Liver (tissue), 3 donors: ENCODE data around the gene PCDHGC4.

Experiments
- EGR1 ChIP-seq, 2 donors: IDR thresholded peaks; 2 replicates each; pipeline ENCODE4 v1.6.1; 2016 to 2018; ENCODE audit warnings: antibody characterized with exemption in 2 of 2, low read depth in 2 of 2
- FOXA2 ChIP-seq: IDR thresholded peaks from 2 replicates; pipeline ENCODE4 v1.6.1; 2016; ENCODE audit warnings: antibody characterized with exemption
- GABPA ChIP-seq, 2 donors: IDR thresholded peaks in 1 of 2; conservative IDR thresholded peaks in 1 of 2; 2 replicates each; pipeline ENCODE4 v1.6.1; 2016; ENCODE audit warnings: antibody characterized with exemption in 2 of 2, mild to moderate bottlenecking in 1 of 2, moderate library complexity in 1 of 2
- HNF4G ChIP-seq: IDR thresholded peaks from 2 replicates; pipeline ENCODE4 v1.6.1; 2016; ENCODE audit warnings: antibody characterized with exemption
- JUND ChIP-seq, 2 donors: IDR thresholded peaks; 2 replicates each; pipeline ENCODE4 v1.6.1; 2016; ENCODE audit warnings: antibody characterized with exemption in 2 of 2
- RAD21 ChIP-seq, 2 donors: IDR thresholded peaks; 2 replicates each; pipeline ENCODE4 v1.6.1; 2016; ENCODE audit warnings: antibody characterized with exemption in 2 of 2, mild to moderate bottlenecking in 2 of 2
- SP1 ChIP-seq: IDR thresholded peaks from 2 replicates; pipeline ENCODE4 v1.6.1; 2018; ENCODE audit warnings: antibody characterized with exemption, mild to moderate bottlenecking
- TAF1 ChIP-seq: conservative IDR thresholded peaks from 2 replicates; pipeline ENCODE4 v1.6.1; 2016; ENCODE audit warnings: antibody characterized with exemption, mild to moderate bottlenecking
- YY1 ChIP-seq: IDR thresholded peaks from 2 replicates; pipeline ENCODE4 v1.6.1; 2016; ENCODE audit warnings: antibody characterized with exemption, mild to moderate bottlenecking
- TF ChIP-seq, protein P1 (sequence below): fragments of 150-350 bp; IDR thresholded peaks from 2 replicates; pipeline ENCODE4 v1.5.1; 2017; ENCODE audit warnings: improper control_type of control experiment, low read depth, low read length; ENCODE audit not compliant: missing input control
- TF ChIP-seq, protein P2 (sequence below): IDR thresholded peaks from 2 replicates; pipeline ENCODE4 v1.6.1; 2016; ENCODE audit warnings: antibody characterized with exemption, mild to moderate bottlenecking
- TF ChIP-seq, protein P3 (sequence below): IDR thresholded peaks from 2 replicates; pipeline ENCODE4 v1.6.1; 2016; ENCODE audit warnings: antibody characterized with exemption
- TF ChIP-seq, protein P4 (sequence below): IDR thresholded peaks from 2 replicates; pipeline ENCODE4 v1.6.1; 2016; ENCODE audit warnings: antibody characterized with exemption
- donor health status: healthy.
- donor health status: healthy.

DNA sequence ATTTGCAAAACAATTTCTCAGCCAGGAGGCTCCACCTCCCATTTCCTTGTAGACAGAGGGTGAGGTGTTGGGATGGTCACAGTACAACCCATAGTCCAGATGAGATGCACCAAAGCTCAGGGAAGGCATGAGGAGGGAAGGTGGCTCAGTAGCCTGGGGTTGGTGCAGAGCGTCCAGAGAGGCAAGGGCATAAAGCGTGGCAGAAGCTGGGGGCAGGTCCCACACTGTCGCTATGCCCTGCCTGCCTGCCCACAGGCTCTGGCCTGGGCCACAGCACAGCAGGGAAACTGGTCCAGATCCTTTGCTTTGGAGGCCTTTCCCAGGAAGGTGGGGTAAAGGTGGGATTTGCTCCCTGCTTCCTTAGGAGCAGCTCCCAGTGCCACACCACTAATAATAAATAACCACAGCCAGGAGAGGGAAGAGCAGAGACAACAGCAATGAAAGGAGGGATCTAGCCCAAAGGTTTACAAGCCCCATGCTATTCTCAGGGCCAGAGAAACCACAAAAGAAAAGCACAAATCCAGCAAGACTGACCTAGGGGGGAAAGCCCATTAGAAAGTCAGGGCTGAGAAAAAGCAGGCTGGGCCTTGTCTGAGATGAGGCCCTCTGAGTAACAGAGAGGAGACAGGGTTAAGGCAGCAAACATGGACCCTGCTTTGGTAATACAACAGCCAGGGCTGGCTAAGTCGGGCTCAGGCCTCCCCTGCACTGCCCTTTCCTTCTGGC lies 31.3 kb downstream of the PCDHGC4 start:
- TF ChIP-seq YY1 (no peak), GABPA (IDR thresholded peaks at IDR 0.05 in 1 of 2, conservative IDR thresholded peaks at IDR 0.05 in 1 of 2) (no peak), EGR1 (IDR thresholded peaks at IDR 0.05; ENCODE audit: low read depth in 2 of 2) (no peak), SP1 (no peak), TAF1 (no peak), FOXA2 (no peak), RAD21 (IDR thresholded peaks at IDR 0.05) (no peak), JUND (IDR thresholded peaks at IDR 0.05) (no peak), HNF4G (no peak)
- TF ChIP-seq, protein P1, sequence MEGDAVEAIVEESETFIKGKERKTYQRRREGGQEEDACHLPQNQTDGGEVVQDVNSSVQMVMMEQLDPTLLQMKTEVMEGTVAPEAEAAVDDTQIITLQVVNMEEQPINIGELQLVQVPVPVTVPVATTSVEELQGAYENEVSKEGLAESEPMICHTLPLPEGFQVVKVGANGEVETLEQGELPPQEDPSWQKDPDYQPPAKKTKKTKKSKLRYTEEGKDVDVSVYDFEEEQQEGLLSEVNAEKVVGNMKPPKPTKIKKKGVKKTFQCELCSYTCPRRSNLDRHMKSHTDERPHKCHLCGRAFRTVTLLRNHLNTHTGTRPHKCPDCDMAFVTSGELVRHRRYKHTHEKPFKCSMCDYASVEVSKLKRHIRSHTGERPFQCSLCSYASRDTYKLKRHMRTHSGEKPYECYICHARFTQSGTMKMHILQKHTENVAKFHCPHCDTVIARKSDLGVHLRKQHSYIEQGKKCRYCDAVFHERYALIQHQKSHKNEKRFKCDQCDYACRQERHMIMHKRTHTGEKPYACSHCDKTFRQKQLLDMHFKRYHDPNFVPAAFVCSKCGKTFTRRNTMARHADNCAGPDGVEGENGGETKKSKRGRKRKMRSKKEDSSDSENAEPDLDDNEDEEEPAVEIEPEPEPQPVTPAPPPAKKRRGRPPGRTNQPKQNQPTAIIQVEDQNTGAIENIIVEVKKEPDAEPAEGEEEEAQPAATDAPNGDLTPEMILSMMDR, result no peak
- TF ChIP-seq, protein P2, sequence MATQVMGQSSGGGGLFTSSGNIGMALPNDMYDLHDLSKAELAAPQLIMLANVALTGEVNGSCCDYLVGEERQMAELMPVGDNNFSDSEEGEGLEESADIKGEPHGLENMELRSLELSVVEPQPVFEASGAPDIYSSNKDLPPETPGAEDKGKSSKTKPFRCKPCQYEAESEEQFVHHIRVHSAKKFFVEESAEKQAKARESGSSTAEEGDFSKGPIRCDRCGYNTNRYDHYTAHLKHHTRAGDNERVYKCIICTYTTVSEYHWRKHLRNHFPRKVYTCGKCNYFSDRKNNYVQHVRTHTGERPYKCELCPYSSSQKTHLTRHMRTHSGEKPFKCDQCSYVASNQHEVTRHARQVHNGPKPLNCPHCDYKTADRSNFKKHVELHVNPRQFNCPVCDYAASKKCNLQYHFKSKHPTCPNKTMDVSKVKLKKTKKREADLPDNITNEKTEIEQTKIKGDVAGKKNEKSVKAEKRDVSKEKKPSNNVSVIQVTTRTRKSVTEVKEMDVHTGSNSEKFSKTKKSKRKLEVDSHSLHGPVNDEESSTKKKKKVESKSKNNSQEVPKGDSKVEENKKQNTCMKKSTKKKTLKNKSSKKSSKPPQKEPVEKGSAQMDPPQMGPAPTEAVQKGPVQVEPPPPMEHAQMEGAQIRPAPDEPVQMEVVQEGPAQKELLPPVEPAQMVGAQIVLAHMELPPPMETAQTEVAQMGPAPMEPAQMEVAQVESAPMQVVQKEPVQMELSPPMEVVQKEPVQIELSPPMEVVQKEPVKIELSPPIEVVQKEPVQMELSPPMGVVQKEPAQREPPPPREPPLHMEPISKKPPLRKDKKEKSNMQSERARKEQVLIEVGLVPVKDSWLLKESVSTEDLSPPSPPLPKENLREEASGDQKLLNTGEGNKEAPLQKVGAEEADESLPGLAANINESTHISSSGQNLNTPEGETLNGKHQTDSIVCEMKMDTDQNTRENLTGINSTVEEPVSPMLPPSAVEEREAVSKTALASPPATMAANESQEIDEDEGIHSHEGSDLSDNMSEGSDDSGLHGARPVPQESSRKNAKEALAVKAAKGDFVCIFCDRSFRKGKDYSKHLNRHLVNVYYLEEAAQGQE, result no peak
- TF ChIP-seq, protein P3, sequence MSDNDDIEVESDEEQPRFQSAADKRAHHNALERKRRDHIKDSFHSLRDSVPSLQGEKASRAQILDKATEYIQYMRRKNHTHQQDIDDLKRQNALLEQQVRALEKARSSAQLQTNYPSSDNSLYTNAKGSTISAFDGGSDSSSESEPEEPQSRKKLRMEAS, result no peak
- TF ChIP-seq, protein P4, sequence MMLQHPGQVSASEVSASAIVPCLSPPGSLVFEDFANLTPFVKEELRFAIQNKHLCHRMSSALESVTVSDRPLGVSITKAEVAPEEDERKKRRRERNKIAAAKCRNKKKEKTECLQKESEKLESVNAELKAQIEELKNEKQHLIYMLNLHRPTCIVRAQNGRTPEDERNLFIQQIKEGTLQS, result no peak
